ENCODE measurements around the gene CHERP.

CHERP gene

GRCh38 chr19:16542045-16542909, at the start of gene CHERP:
Gene CHERP (minus strand): TSS chr19:16542437. CDS start chr19:16542378, 59 bp downstream.
- peak; percentile 95 for DNase-seq

GRCh38 chr19:16590876-16591802, 48.9 kb upstream of the CHERP start:
- no peak for DNase-seq

- DNase-seq: no peak
Observed at GRCh38 chr19:16589917-16590316, 47.7 kb upstream of the CHERP start.

- DNase-seq: no peak
Observed at GRCh38 chr19:16588824-16589577, 46.8 kb upstream of the CHERP start.

DNA sequence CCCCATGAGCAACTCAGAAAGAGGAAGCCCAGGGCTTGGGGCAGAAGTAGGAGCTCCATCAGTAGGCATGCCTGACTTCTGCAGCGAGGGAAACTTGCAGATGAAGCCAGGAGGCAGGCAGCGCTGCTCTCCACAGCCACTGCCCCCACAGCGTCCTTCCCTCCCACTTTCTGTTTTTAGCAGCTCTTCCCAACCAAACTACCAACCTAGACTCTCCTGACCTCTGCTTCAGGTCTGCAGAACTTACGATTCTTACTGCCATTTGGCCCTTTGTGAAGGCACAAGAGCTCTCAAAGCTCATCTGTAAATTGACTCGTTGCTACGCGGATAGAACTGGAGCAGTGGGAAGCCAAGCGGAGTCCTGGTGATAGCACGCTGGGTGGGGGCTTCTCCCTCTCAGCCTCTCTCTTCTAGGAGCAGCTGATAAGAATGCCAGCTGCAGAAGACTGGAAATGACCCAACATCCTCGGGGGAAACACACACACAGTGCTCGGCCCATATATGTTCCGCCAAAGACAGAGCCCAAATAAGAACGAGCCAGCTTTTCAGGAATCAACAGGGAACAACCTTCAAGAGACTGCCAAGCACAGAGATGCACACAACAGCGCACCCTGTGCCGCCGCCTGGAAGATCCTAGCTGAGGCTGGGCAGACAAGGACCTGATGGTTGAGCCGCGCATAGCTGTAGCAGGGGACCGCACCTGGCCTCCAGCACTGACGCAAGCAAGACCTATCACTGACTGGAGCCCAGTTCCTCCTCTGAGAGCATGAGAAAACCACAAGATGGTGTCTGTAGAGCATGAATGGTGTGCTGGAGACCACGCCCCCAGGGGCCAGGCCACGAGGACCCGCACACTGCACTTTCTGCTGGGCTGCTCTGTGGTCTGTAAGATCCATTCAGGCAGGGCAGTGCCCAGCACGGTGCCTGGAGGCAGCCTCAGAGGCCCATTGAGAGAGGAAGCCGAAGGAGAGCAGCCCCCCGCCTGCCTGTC, 45.9 kb upstream of the CHERP start:
- peak; percentile 35 for DNase-seq

DNA sequence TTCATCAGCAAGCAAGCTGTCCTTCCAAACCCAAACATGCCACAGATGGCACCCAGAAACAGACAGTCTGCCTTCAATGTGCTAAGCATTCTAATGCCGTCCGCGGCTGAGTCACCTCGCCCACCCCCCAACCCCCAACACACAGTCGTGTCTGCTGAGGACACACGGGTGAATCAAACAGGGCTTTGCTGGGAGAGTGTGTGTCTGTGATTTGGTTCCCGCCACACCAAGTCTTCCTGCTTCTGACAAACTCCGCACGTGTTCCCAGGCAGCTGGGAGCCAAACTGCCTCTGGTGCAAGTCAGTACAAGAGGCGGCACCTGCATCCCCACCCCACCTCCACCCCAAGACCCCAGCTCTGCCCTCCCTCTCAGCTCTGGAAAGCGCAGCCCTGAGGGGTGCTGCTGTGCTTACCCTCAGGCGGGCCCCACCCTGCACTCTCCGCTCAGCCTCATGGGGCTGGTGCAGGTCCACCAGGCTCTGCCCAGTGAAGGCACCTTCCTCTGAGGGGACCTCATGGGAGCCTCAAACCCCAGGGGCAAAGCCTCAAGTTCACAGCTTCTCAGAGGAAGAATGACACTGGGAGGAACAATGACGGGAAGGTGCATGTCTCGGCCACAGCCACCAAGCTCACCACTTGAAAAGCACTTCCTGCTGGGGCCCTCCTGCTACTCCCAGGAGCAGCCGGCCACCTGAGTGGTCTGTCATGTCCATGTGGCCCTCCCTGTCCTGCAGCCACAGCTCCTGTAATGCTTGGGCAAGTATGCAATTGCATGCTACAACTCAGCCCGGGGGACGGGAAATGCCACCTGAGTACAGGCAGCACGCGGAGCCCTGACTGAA, 45.0 kb upstream of the CHERP start:
- peak; percentile 63 for DNase-seq

- no peak for DNase-seq
Observed at GRCh38 chr19:16586477-16586871, 44.2 kb upstream of the CHERP start.

GRCh38 chr19:16585808-16586476, 43.7 kb upstream of the CHERP start:
- DNase-seq: peak; percentile 43

DNA sequence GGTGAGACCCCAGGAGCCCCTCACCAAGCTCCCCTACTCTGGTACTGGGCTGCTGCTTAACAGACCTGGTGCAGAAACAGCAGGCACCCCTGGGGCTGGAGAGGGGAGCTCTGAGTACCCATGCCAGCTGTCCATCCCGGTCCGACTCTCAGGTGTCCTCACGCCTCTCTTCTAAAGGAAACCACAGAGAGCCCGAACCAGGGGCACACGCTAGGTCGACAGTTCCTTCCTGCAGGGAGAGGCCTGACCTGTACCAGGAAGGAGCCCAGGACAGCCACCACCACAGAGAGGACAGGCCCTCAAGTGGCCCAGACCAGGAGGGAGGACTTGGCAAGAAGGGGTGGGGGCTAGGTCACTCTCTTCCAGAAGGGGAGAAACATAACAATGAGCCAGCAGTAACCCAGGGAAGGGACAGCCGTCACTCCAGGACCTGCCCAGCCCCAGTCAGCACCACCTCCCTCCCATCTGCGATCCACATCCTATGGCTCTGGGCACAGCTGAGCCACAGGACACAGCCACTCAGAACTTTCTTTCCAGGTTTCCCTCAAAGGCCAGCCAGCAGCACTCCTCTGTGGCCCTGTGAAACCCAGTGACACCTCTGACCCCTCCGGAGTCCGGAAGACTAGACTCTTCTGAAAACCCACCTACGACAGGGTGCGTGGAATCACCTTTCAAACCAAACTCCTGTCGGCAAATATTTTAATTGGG, 43.0 kb upstream of the CHERP start:
- DNase-seq: no peak

GRCh38 chr19:16584248-16585093, 42.2 kb upstream of the CHERP start:
- peak; percentile 84 for DNase-seq

- DNase-seq: no peak
Observed at GRCh38 chr19:16582486-16583261, 40.4 kb upstream of the CHERP start.

- DNase-seq: no peak
Observed at GRCh38 chr19:16581971-16582343, 39.7 kb upstream of the CHERP start.

DNA sequence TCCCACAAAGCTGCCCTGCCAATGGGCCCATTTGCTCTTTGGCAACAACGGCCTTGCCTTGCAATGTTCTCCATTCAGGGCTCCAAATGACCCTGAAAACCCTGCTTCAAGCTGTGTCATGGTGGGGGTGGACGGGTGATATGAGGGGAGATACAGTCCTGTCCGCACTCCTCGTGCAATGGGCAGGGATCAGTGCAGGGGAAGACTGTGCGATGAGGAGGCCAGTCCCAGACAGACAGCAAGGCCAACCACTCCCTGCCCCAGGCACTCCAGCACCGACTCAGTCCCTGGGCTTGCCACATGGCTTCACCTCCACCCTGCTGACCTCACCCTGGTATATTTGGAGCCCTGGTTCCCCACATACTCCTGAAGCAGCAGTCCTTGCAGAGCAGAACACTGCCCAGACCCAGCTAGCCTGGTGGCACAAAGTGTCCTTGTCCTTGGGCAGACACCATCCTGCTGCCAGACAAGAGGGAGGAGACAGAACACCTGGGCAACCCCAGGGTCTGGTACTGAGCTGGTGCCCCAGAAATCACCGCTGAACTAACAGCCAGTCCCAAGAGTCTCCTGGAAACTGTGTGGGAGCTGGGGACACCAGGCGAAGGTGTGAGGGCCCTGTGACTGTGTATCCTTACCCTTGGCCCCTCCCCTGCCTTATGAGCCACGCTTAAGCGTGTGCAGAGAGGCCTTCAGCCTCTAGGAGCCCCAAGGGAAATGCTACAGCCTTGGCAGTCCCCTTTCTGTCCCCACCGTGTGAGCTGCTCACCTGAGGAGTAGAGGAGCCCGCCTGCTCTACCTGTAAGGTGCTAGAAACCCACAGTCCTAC, 39.1 kb upstream of the CHERP start:
- DNase-seq: no peak

- no peak for DNase-seq
Observed at GRCh38 chr19:16579381-16579780, 37.1 kb upstream of the CHERP start.

- no peak for DNase-seq
Observed at GRCh38 chr19:16577531-16577985, 35.3 kb upstream of the CHERP start.

DNA sequence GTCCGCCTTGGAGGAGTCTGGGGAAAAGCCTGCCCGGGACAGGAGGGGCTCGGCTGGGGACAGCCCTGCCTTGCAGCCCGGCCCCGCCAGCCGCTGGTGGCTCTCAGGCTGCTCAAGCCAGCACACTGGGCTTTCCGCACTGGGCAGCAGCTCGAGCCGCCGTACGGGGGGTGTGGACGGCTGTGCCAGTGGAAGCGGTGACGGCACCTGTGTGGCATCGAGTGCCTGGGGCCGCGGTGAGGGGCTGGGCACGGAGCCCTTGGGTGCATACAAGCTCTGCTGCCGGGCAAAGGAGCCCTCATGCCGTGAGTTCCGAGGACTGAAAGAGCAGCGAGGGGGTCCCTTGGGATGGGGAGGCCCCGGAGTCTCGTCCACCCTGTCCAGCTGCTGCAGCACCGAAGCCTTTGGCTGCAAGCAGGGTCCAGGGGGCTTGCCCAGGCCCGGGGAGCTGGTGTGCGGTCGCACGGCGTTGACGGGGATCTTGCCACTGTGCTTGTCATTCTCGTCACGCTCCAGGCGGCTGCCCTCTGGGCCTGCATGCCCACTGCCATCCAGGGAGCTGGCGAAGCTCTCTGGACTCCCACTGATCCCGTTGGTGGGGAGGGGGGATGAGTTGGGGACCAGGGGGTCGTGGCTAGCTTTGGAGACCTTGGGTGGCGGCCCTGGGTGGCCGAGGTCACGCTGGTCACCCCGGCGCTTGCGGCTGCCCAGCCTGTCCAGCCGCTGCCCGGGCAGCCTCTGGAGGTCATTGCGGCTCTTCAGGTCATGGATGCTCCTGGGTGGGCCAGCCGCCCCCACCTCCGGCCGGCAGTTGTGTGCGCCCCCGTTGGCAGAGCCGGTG, 34.7 kb upstream of the CHERP start:
- no peak for DNase-seq

Measured in stimulated activated naive CD4-positive, alpha-beta T cell treated with Interleukin-2 at 50 U/mL for 16 hours (primary cell).